NCI-H345 treated with DMSO at 0.1 percent for 48 hours (cell line): Measurements from ENCODE around the gene KDM5D.

Experiments
- DNase-seq: peaks from one replicate; lab custom pipeline; 2025; ENCODE audit not compliant: unreplicated experiment; lab: John Stamatoyannopoulos, UW

KDM5D gene

DNA sequence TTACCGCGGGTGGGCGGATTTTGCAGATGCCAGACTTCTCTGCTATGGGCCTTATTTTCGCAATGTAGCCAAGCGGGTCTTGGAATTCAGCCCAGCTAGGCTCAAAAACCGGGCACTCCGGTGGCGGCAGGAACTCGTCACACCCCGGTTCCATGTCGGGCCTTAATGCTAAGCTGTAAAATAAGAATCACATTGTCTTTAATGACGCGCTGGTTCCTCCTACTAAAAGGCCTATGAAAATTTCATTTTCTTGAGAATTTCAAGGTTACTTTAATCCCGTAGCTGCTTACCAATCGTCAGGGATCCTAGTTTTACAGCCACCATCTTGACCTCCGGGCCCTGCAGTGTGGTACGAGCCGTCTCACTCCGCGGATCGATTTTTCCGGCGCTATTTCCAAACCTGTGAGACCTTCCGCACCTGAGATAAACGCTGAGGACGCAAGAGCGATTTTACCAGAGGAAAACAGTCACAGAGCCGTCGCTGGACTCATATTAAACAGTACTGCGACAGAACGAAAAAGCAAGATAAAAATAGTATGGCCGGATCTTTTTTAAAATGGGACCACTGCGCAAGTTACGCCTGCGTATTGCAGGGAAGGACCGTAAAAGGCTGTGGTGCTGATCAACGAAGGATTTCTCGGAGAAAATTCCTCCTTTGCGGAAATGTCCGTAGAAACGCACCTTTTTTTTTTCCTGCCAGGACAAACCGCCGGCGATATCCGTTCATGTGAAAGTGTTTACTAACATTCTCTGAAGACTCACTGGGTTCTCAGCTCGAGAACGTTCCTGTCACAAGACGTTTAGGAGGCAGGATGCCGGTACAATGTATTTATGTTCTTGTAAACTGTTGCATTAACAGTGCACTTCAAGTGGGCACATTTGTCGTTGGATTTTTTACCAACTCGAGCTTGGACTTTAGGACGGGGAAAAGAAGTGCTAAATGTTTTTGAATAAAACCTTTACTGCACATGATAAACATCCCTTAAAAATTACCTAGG lies at the start of gene KDM5D:
Gene KDM5D, minus strand, starts transcription at position 346 of the 998 bp plus-strand sequence. Its CDS starts 192 bp downstream, at position 154.
- no peak for DNase-seq

DNA sequence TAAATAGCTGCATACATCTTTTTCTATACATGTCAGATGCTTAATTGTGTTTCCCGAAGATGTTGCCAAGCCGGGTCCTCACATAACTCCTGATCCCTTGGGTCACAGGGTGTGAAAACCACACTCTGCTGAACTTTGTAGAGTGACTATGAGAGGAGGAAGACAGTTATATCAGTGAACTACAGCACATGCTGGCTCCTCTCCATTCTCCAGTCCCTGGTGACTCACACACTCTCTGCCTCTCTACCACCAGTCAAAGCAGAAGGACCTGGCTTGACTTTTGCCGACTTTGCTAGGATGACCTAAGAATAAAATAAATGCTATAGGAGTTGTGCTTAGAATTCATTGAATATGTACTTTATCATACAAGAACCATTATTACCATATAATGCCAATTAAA lies 23.8 kb upstream of the KDM5D start:
- no peak for DNase-seq

DNA sequence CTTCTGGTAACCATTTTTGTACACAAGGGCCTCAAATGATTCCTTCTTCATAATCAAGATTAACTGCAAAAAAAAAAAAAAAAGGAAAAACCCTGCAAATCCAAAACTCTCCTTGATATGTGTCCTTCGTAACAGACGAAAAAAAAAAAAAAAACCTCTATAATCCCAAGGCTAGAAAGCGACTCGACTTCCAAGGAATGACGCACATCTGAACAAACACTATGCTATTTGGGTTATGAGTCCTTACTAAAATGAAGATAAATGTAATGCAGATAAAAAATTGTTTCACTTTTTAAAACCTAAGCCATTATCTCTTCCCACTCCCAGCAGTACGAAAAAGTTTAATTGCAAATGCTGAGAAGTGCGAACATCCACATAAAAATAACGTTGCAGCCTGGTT lies 1.2 kb downstream of the KDM5D start:
- no peak for DNase-seq

- no peak for DNase-seq
Observed at GRCh38 chrY:19742153-19742552, 2.4 kb downstream of the KDM5D start.

GRCh38 chrY:19734425-19734824 lies 10.1 kb downstream of the KDM5D start:
- no peak for DNase-seq

- DNase-seq, result no peak
Observed at GRCh38 chrY:19717950-19718349, 26.6 kb downstream of the KDM5D start.

GRCh38 chrY:19717146-19717545 lies 27.4 kb downstream of the KDM5D start:
- DNase-seq, result no peak

DNA sequence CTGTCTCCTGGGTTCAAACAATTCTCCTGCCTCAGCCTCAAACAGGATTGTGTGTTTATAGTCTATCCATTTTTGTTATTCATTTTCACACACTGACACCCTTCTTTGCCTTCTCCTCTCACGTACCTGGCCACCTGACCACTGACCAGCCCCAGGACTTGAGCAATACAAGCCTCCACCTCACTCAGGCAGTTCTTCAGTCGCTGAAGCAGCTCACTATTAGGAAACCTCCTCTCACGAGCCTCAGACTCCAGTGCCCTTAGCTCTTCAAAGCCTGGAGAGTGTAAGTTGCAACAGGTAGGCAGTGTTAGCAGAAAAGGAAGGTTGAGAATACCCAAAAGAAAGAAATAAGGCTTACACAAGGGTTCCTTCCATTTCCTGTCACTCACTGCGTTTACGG lies 29.3 kb downstream of the KDM5D start:
- DNase-seq, result no peak

DNA sequence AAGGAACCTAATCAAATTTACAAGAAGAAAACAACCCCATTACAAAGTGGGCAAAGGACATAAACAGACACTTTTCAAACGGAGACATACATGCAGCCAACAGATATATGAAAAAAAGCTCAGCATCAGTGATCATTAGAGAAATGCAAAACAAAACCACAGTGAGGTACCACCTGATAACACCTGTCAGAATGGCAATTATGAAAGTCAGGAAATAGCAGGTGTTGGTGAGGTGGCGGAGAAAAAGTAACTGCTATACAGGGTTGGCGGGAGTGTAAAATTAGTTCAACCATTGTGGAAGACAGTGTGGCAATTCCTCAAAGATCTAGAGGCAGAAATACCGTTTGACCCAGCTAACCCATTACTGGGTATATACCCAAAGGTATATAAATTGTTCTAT lies 31.1 kb downstream of the KDM5D start:
- DNase-seq, result no peak

DNA sequence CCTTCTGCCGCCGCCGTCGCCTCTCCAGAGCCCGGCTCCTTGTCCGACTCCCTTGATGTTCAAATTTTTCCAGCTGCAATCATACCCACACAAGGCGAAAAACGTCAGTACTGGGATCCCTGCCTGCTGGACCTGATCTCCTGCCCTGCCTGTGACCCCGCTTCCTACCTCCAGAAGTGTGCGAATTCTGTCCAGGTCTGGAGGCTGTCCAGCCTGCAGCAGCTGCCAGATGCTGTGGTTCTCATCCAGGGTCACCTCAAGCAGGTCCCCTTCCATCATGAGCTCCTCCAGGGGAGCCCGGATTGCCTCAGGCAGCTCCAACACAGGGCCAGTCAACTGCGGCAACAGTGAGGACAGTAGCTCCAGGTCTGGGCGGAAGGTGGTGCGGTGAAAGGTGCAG lies 38.3 kb downstream of the KDM5D start:
- DNase-seq, result no peak

DNA sequence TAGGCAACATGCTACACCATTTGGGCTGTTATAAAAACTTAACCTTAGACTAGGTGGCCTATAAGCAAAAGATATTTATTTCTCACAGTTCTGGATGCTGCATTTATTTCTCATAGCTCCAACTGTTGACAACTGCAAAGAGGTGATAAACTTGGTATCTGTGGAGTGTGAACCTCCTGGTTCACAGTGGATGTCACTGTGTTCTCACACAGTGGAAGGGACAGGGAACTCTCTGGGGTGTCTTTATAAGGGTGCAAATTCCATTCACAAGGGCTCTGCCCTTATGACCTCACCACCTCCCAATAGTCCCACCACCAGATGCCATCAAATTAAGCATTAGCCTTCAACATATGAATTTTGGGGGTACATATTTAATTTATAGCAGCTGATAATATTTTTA lies 46.0 kb downstream of the KDM5D start:
- DNase-seq, result no peak

DNA sequence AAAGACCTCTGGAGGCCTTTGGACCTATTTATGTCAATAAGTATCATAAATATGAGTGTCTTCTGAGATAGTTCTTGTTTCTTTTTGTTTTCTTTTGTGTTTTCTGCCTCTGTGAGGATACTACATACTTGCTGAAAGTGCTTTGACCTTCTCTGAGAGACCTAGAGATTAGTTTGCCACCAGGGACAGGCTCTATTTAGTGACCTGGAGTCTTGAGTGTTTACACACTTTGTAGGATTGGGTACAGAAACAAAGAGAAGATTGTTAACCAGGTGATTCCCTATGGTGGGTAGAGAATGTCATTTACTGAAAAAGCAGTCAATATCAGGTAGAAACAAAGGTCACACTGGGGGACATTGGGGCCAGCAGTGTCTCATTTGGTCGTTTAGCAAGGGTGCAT lies 63.7 kb downstream of the KDM5D start:
- no peak for DNase-seq
